A673 (cell line): Measurements from ENCODE around the gene OSBPL3. TPM values are rescaled to one million over a fixed set of nuclear protein-coding genes. Genes with fewer than 3 reads are reported as not detected.

Experiments used
- BruUV-seq: library from RNA; stranded (reverse); fragments of 400-500 nt; replicated peaks from 2 replicates; lab custom pipeline; 2021; lab: Mats Ljungman, UMichigan
- CTCF ChIA-PET: fragments of 300-600 bp; sonication (Branson Sonifier 250); formaldehyde crosslinking; loops from one replicate; lab custom pipeline; 2022; ENCODE audit warnings: antibody characterized with exemption; lab: Charles Lee
- POLR2A ChIA-PET: fragments of 300-600 bp; sonication (Branson Sonifier 250); formaldehyde crosslinking; loops from one replicate; lab custom pipeline; 2022; ENCODE audit warnings: antibody characterized with exemption; ENCODE audit not compliant: low non-redundant PET; lab: Charles Lee
- DNase-seq: peaks from one replicate; pipeline ENCODE4 v3.0.0-alpha.2; 2015; ENCODE audit warnings: low spot score
- H3K27ac ChIP-seq: fragments of 200-600 bp; sonication (generic); 2 replicates; pipeline ENCODE4 v1.5.1; 2016; ENCODE audit warnings: mixed run types, low read depth, mild to moderate bottlenecking, mixed read lengths, antibody characterized with exemption, low read length; ENCODE audit not compliant: poor library complexity, severe bottlenecking
- H3K27me3 ChIP-seq: fragments of 200-600 bp; sonication (generic); replicated peaks from 2 replicates; pipeline ENCODE4 v1.6.1; 2017; ENCODE audit warnings: mixed run types, low read depth, mild to moderate bottlenecking, mixed read lengths, antibody characterized with exemption, low read length; ENCODE audit not compliant: insufficient read depth, poor library complexity
- H3K36me3 ChIP-seq: fragments of 200-600 bp; sonication (generic); 2 replicates; pipeline ENCODE4 v1.6.1; 2016; ENCODE audit warnings: mixed run types, mild to moderate bottlenecking, mixed read lengths, antibody characterized with exemption, low read length; ENCODE audit not compliant: insufficient read depth, poor library complexity, severe bottlenecking
- H3K4me1 ChIP-seq: fragments of 200-600 bp; sonication (generic); 2 replicates; pipeline ENCODE4 v1.6.1; 2017; ENCODE audit warnings: mixed run types, mild to moderate bottlenecking, mixed read lengths, antibody characterized with exemption, low read length; ENCODE audit not compliant: insufficient read depth, poor library complexity, severe bottlenecking
- H3K4me3 ChIP-seq: fragments of 200-600 bp; sonication (generic); 2 replicates; pipeline ENCODE4 v1.5.1; 2016; ENCODE audit warnings: low read depth, mixed run types, mild to moderate bottlenecking, mixed read lengths, low read length; ENCODE audit not compliant: poor library complexity, severe bottlenecking
- H3K9me3 ChIP-seq: fragments of 200-600 bp; sonication (generic); 2 replicates; pipeline ENCODE4 v1.6.1; 2016; ENCODE audit warnings: mixed run types, low read depth, mild to moderate bottlenecking, mixed read lengths, antibody characterized with exemption, low read length; ENCODE audit not compliant: poor library complexity, severe bottlenecking
- CTCF ChIP-seq: fragments of 300-800, 200-600 bp; sonication (generic); conservative IDR thresholded peaks from 2 replicates; pipeline ENCODE4 v1.5.1; 2017; ENCODE audit warnings: low read depth, mild to moderate bottlenecking, antibody characterized with exemption, low read length, moderate library complexity, mixed read lengths
- EZH2 ChIP-seq: fragments of 200-600 bp; sonication (generic); IDR thresholded peaks from 2 replicates; pipeline ENCODE4 v1.6.1; 2017; ENCODE audit warnings: borderline replicate concordance, low read depth, mild to moderate bottlenecking, mixed read lengths, antibody characterized with exemption, low read length; ENCODE audit not compliant: poor library complexity, severe bottlenecking
- intact Hi-C: fragments of 100-400 bp; cut with micrococcal nuclease; formaldehyde crosslinking; loops from one replicate; pipeline ENCODE4 v1.10.0; 2022; ENCODE audit not compliant: unreplicated experiment
- total RNA-seq: library from RNA; stranded (reverse); gene quantifications from 2 replicates; pipeline ENCODE4 v1.2.3, GENCODE V29; 2021

OSBPL3 gene
- total RNA-seq, 1 experiment from 2014 or later = 21.4 TPM

- no peaks in the 10 kb centered on the region for H3K9me3 ChIP-seq
- H3K36me3 ChIP-seq = no peaks in the 10 kb centered on the region
- intact Hi-C loops = no loop called here
- CTCF ChIA-PET = no interaction called here
- no peak overlapping the region for H3K4me3 ChIP-seq
- H3K4me1 ChIP-seq = peaks cover 5% of the 10 kb centered on the region
- POLR2A ChIA-PET = no interaction called here
- no peak for TF ChIP-seq EZH2
- TF ChIP-seq CTCF = no peak
- no TSS peak for BruUV-seq
- no peaks in the 10 kb centered on the region for H3K27me3 ChIP-seq
- no peak for DNase-seq
- no peak overlapping the region for H3K27ac ChIP-seq
Observed at GRCh38 chr7:24972991-24973390, 7.0 kb downstream of the OSBPL3 start.

- intact Hi-C loops = no loop called here
- ChIA-PET CTCF (no interaction called here), POLR2A (no interaction called here)
- no peak for DNase-seq
- Histone ChIP-seq H3K4me3 (no peak overlapping the region), H3K4me1 (peaks cover 5% of the 10 kb centered on the region), H3K27ac (no peak overlapping the region), H3K9me3 (no peaks in the 10 kb centered on the region), H3K27me3 (no peaks in the 10 kb centered on the region), H3K36me3 (no peaks in the 10 kb centered on the region)
- TF ChIP-seq CTCF (no peak), EZH2 (no peak)
- BruUV-seq = no TSS peak
Observed at GRCh38 chr7:24972166-24972477, 7.9 kb downstream of the OSBPL3 start.

GRCh38 chr7:24971333-24972165, 8.4 kb downstream of the OSBPL3 start:
- no peak overlapping the region for H3K4me3 ChIP-seq
- CTCF ChIA-PET = no interaction called here
- H3K27ac ChIP-seq = no peak overlapping the region
- POLR2A ChIA-PET = no interaction called here
- intact Hi-C loops = no loop called here
- H3K27me3 ChIP-seq = no peaks in the 10 kb centered on the region
- H3K9me3 ChIP-seq = no peaks in the 10 kb centered on the region
- H3K36me3 ChIP-seq = no peaks in the 10 kb centered on the region
- no peak for TF ChIP-seq CTCF
- no peak for TF ChIP-seq EZH2
- DNase-seq = no peak
- H3K4me1 ChIP-seq = peaks cover 1% of the 10 kb centered on the region
- BruUV-seq = no TSS peak
